HCT116 (cell line): Measurements from ENCODE around the gene MELTF.

Experiments
- CEBPB ChIP-seq: IDR thresholded peaks from 2 replicates; pipeline ENCODE4 v1.6.1; 2012; ENCODE audit warnings: low read depth
- EGR1 ChIP-seq: IDR thresholded peaks from 2 replicates; pipeline ENCODE4 v1.6.1; 2012; ENCODE audit warnings: low read depth
- EZH2 ChIP-seq: fragments of 200-600 bp; sonication (generic); IDR thresholded peaks from 2 replicates; pipeline ENCODE4 v1.6.1; 2017; ENCODE audit warnings: antibody characterized with exemption, mixed run types
- EZH2phosphoT487 ChIP-seq: fragments of 200-600 bp; IDR thresholded peaks from 2 replicates; pipeline ENCODE4 v1.6.1; 2018; ENCODE audit warnings: antibody characterized with exemption, borderline replicate concordance
- POLR2A ChIP-seq: IDR thresholded peaks from 2 replicates; pipeline ENCODE4 v1.7.0; 2011; ENCODE audit warnings: borderline replicate concordance; ENCODE audit not compliant: insufficient read depth, insufficient read length; ENCODE audit errors: extremely low read depth
- POLR2AphosphoS5 ChIP-seq: IDR thresholded peaks from 2 replicates; pipeline ENCODE4 v1.6.1; 2011; ENCODE audit warnings: mild to moderate bottlenecking, low read depth, low read length, moderate library complexity
- RAD21 ChIP-seq: IDR thresholded peaks from 2 replicates; pipeline ENCODE4 v1.6.1; 2012; ENCODE audit warnings: low read depth, mild to moderate bottlenecking
- SP1 ChIP-seq: IDR thresholded peaks from 2 replicates; pipeline ENCODE4 v1.6.1; 2012; ENCODE audit warnings: low read depth
- YY1 ChIP-seq: IDR thresholded peaks from 2 replicates; pipeline ENCODE4 v1.6.1; 2011; ENCODE audit warnings: low read length, low read depth, moderate library complexity, mild to moderate bottlenecking; ENCODE audit not compliant: insufficient replicate concordance; ENCODE audit errors: extremely low read depth
- TF ChIP-seq, protein P1 (sequence below), 3 experiments: fragments of 200-600 bp in 1 of 3; sonication (generic) in 1 of 3; IDR thresholded peaks in 2 of 3; conservative IDR thresholded peaks in 1 of 3; 2 replicates each; pipeline ENCODE4 v1.5.1; 2012 to 2017; ENCODE audit warnings: low read depth in 2 of 3, low read length in 2 of 3, antibody characterized with exemption in 1 of 3, borderline replicate concordance in 1 of 3, control low read depth in 1 of 3, mild to moderate bottlenecking in 1 of 3, mixed read lengths in 1 of 3, mixed run types in 1 of 3, moderate library complexity in 1 of 3; ENCODE audit not compliant: insufficient read depth in 1 of 3
- TF ChIP-seq, protein P2 (sequence below): IDR thresholded peaks from 2 replicates; pipeline ENCODE4 v1.6.1; 2012
- TF ChIP-seq, protein P3 (sequence below): IDR thresholded peaks from 2 replicates; pipeline ENCODE4 v1.6.1; 2012
- TF ChIP-seq, protein P4 (sequence below): IDR thresholded peaks from 2 replicates; pipeline ENCODE4 v1.6.1; 2011; ENCODE audit warnings: mild to moderate bottlenecking, low read length, moderate library complexity; ENCODE audit not compliant: insufficient replicate concordance; ENCODE audit errors: extremely low read depth

DNA sequence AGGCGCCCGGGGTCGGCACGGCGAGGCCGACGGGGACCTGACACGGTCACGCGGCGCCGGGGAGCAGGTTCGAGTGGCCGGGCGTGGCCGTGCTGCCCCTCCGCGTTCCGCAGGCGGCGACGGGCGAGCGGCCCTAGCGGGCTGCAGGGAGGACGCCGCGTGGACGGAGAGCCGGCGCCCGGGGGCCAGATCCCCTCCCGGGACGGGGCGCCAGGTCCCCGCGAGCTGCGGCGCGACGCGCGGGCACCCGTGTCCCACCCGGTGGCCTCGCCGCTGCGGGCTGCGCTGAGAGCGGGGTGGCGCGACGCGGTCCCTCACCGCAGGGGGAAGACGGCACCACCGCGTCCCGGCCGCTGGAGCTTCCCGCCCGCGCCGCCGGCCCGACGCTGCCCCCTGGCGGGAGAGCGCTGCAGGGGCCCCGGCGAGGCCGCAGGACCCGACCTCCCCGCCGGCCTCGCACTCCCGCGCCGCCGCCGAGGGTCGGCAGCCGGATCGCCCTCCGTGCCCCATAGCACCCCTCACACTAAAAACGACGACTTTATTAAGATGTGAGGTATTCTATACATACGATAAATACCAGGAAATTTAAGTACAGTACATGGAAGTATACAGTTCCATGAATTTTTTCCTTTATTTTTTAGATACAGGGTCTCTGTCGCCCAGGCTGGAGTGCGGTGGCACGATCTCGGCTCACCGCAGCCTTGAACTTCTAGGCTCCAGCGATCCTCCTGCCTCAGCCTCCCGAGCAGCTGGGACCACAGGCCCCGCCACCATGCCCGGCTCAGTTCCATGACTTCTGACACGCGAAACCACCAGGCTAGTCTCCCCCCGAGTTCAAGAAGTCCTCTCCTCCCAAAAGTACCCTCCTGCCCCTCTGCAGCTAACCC lies 59.7 kb downstream of the MELTF start:
- TF ChIP-seq SP1 = no peak
- TF ChIP-seq, protein P1, sequence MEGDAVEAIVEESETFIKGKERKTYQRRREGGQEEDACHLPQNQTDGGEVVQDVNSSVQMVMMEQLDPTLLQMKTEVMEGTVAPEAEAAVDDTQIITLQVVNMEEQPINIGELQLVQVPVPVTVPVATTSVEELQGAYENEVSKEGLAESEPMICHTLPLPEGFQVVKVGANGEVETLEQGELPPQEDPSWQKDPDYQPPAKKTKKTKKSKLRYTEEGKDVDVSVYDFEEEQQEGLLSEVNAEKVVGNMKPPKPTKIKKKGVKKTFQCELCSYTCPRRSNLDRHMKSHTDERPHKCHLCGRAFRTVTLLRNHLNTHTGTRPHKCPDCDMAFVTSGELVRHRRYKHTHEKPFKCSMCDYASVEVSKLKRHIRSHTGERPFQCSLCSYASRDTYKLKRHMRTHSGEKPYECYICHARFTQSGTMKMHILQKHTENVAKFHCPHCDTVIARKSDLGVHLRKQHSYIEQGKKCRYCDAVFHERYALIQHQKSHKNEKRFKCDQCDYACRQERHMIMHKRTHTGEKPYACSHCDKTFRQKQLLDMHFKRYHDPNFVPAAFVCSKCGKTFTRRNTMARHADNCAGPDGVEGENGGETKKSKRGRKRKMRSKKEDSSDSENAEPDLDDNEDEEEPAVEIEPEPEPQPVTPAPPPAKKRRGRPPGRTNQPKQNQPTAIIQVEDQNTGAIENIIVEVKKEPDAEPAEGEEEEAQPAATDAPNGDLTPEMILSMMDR (IDR thresholded peaks at IDR 0.05 in 2 of 3, conservative IDR thresholded peaks at IDR 0.05 in 1 of 3; ENCODE audit: borderline replicate concordance in 1 of 3, insufficient read depth in 1 of 3, low read depth in 2 of 3, low read length in 2 of 3) = peak; percentile 45 to 56 (median 54); a peak in 5 of 6 replicates
- TF ChIP-seq CEBPB = no peak
- TF ChIP-seq, protein P2, sequence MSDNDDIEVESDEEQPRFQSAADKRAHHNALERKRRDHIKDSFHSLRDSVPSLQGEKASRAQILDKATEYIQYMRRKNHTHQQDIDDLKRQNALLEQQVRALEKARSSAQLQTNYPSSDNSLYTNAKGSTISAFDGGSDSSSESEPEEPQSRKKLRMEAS = peak; percentile 72
- no peak for TF ChIP-seq EZH2phosphoT487
- no peak for TF ChIP-seq YY1
- TF ChIP-seq POLR2A = no peak
- TF ChIP-seq RAD21 = peak; percentile 66
- TF ChIP-seq POLR2AphosphoS5 = peak; percentile 34; the same call in 1 of the 2 replicates
- TF ChIP-seq EZH2 = no peak
- no peak for TF ChIP-seq EGR1
- TF ChIP-seq, protein P3, sequence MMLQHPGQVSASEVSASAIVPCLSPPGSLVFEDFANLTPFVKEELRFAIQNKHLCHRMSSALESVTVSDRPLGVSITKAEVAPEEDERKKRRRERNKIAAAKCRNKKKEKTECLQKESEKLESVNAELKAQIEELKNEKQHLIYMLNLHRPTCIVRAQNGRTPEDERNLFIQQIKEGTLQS = no peak
- TF ChIP-seq, protein P4, sequence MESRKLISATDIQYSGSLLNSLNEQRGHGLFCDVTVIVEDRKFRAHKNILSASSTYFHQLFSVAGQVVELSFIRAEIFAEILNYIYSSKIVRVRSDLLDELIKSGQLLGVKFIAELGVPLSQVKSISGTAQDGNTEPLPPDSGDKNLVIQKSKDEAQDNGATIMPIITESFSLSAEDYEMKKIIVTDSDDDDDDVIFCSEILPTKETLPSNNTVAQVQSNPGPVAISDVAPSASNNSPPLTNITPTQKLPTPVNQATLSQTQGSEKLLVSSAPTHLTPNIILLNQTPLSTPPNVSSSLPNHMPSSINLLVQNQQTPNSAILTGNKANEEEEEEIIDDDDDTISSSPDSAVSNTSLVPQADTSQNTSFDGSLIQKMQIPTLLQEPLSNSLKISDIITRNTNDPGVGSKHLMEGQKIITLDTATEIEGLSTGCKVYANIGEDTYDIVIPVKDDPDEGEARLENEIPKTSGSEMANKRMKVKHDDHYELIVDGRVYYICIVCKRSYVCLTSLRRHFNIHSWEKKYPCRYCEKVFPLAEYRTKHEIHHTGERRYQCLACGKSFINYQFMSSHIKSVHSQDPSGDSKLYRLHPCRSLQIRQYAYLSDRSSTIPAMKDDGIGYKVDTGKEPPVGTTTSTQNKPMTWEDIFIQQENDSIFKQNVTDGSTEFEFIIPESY = no peak
